Mammary epithelial cell (primary cell): ENCODE data around the gene KLF13.

Experiments
- EZH2 ChIP-seq: IDR thresholded peaks from 2 replicates; pipeline ENCODE4 v1.6.1; 2012; ENCODE audit warnings: low read length, inconsistent platforms, borderline replicate concordance
- TF ChIP-seq, protein P1 (sequence below), 2 donors: IDR thresholded peaks in 1 of 2; conservative IDR thresholded peaks in 1 of 2; 2 replicates each; pipeline ENCODE4 v1.5.1; 2011 to 2012; ENCODE audit warnings: inconsistent platforms in 2 of 2, low read length in 2 of 2, mild to moderate bottlenecking in 2 of 2, control low read depth in 1 of 2, low read depth in 1 of 2; ENCODE audit not compliant: insufficient read depth in 1 of 2; ENCODE audit errors: extremely low read depth in 1 of 2

DNA sequence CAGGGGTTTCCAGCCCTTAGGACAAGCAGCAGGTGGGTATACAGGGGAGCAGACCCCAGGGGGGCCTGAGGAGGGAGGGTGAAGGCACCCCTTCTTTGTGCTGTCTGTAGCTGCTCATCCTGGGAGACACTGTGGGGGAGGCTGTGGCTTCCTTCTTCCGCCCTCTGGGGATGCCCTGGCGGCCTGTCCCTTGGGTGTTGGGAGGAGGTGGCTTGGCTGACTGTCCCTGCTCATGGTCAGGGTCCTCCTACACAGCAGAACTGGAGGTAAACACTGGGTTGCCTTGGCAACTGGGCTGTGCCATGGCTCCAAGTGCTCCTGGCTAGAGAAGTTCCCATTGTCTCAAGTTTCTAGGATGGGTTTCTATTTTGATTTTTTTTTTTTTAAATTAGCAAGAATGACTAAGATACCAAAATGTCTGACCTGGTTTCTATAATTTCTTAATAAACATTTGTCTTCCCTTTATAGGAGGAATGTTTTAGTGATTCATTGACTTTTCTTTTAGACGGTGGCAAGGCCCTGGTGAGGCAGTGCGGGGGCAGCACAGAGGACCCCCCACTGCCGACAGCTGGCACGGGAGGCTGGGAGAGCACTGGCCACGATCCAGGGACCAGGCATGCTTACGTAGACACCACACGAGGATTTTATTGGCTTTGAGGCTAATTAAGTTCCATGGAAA, 12.4 kb downstream of the KLF13 start:
- TF ChIP-seq, protein P1, sequence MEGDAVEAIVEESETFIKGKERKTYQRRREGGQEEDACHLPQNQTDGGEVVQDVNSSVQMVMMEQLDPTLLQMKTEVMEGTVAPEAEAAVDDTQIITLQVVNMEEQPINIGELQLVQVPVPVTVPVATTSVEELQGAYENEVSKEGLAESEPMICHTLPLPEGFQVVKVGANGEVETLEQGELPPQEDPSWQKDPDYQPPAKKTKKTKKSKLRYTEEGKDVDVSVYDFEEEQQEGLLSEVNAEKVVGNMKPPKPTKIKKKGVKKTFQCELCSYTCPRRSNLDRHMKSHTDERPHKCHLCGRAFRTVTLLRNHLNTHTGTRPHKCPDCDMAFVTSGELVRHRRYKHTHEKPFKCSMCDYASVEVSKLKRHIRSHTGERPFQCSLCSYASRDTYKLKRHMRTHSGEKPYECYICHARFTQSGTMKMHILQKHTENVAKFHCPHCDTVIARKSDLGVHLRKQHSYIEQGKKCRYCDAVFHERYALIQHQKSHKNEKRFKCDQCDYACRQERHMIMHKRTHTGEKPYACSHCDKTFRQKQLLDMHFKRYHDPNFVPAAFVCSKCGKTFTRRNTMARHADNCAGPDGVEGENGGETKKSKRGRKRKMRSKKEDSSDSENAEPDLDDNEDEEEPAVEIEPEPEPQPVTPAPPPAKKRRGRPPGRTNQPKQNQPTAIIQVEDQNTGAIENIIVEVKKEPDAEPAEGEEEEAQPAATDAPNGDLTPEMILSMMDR (conservative IDR thresholded peaks at IDR 0.05 in 1 of 2, IDR thresholded peaks at IDR 0.05 in 1 of 2; ENCODE audit: extremely low read depth in 1 of 2, insufficient read depth in 1 of 2, low read depth in 1 of 2, low read length in 2 of 2), result no peak
- no peak for TF ChIP-seq EZH2
